Choroid plexus epithelial cell (primary cell): ENCODE data around the gene BCAN.

Experiments
- DNase-seq: peaks from one replicate; pipeline ENCODE4 v3.0.0-alpha.2; 2010; ENCODE audit warnings: low read depth
- H3K4me3 ChIP-seq: 2 replicates; pipeline ENCODE4 v1.5.1; 2011; ENCODE audit warnings: low read depth, mild to moderate bottlenecking, control low read depth, low read length, moderate library complexity
- TF ChIP-seq, protein P1 (sequence below): conservative IDR thresholded peaks from 2 replicates; pipeline ENCODE4 v1.5.1; 2011; ENCODE audit warnings: low read depth, mild to moderate bottlenecking, control low read depth, inconsistent platforms, low read length, moderate library complexity

Gene BCAN, protein sequence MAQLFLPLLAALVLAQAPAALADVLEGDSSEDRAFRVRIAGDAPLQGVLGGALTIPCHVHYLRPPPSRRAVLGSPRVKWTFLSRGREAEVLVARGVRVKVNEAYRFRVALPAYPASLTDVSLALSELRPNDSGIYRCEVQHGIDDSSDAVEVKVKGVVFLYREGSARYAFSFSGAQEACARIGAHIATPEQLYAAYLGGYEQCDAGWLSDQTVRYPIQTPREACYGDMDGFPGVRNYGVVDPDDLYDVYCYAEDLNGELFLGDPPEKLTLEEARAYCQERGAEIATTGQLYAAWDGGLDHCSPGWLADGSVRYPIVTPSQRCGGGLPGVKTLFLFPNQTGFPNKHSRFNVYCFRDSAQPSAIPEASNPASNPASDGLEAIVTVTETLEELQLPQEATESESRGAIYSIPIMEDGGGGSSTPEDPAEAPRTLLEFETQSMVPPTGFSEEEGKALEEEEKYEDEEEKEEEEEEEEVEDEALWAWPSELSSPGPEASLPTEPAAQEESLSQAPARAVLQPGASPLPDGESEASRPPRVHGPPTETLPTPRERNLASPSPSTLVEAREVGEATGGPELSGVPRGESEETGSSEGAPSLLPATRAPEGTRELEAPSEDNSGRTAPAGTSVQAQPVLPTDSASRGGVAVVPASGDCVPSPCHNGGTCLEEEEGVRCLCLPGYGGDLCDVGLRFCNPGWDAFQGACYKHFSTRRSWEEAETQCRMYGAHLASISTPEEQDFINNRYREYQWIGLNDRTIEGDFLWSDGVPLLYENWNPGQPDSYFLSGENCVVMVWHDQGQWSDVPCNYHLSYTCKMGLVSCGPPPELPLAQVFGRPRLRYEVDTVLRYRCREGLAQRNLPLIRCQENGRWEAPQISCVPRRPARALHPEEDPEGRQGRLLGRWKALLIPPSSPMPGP

DNA sequence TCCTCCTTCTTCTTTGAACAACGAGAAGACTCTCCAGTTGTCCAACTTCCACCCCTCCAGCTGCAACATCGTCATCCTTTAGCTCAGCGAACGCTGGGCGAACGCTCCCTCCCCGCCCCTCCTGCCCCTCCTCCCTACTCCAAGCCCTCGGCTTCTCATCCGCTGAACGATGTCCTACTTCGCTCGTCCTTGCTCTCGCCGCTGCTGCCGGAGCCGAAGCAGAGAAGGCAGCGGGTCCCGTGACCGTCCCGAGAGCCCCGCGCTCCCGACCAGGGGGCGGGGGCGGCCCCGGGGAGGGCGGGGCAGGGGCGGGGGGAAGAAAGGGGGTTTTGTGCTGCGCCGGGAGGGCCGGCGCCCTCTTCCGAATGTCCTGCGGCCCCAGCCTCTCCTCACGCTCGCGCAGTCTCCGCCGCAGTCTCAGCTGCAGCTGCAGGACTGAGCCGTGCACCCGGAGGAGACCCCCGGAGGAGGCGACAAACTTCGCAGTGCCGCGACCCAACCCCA, at the start of gene BCAN:
TSS of gene BCAN (plus strand) at position 357 of the 504 bp plus-strand sequence. CDS start 3,938 bp downstream, outside the sequence.
- TF ChIP-seq, protein P1, sequence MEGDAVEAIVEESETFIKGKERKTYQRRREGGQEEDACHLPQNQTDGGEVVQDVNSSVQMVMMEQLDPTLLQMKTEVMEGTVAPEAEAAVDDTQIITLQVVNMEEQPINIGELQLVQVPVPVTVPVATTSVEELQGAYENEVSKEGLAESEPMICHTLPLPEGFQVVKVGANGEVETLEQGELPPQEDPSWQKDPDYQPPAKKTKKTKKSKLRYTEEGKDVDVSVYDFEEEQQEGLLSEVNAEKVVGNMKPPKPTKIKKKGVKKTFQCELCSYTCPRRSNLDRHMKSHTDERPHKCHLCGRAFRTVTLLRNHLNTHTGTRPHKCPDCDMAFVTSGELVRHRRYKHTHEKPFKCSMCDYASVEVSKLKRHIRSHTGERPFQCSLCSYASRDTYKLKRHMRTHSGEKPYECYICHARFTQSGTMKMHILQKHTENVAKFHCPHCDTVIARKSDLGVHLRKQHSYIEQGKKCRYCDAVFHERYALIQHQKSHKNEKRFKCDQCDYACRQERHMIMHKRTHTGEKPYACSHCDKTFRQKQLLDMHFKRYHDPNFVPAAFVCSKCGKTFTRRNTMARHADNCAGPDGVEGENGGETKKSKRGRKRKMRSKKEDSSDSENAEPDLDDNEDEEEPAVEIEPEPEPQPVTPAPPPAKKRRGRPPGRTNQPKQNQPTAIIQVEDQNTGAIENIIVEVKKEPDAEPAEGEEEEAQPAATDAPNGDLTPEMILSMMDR, result no peak
- DNase-seq, result peak; percentile 27
- peak within 1 kb of the TSS; percentile 5 for H3K4me3 ChIP-seq

DNA sequence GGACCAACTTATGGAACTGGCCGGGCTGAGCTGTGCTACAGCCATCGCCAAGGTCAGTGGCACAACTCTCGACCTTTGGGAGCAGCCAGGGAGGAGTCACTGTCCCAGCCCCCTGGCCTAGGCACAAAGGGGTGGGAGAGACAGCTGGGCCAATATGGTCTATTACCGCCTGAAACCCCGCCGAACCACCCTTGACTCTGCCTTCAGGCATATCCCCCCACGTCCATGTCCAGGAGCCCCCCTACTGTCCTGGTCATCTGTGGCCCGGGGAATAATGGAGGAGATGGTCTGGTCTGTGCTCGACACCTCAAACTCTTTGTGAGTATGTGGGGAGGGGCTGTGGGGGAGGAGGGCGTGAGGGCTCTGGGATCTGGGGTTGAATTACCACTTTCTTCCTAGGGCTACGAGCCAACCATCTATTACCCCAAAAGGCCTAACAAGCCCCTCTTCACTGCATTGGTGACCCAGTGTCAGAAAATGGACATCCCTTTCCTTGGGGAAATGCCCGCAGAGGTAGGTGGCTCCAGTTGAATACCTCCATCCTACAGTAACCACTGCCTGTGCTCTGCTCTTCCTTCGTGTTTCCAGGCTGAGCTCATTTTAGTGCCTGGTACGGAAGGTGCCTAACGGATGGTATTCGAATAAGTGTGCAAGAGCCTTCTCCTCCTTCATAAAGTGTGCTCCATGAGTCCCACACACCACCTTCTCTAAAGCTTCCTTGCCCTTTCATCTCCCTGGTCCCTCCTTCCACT, 49.6 kb upstream of the BCAN start:
- peak overlapping the region; percentile 89 for H3K4me3 ChIP-seq
- DNase-seq, result no peak
- TF ChIP-seq, protein P1, result no peak

DNA sequence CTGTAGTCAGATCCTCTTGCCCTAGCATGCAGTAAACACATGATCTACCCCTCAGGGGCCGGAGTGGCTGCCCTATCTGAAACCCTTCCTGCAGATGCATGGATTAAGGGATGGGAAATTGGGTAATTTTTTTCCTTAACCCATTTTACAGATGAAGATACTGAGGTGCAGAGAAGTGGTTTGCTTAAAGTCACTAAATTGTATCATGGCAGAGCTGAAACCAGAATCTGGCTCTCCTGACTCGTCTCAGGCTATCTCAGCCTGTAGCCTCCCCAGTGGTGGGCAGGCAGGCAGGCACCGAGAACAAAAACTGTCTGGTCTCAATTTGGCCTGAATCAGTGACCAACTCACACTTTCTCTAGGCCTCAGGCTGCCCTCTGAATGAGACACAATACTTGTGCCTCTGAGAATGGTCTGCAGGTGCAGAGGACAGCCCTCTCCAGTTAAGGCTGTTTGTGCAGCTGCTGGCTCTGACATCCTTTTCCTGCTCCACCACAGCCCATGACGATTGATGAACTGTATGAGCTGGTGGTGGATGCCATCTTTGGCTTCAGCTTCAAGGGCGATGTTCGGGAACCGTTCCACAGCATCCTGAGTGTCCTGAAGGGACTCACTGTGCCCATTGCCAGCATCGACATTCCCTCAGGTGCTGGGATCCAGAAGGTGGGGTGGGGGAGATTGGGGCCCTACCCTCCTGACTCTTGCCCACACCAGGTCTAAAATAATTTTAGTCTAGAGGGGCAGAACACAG, 48.8 kb upstream of the BCAN start:
- no peak overlapping the region for H3K4me3 ChIP-seq
- no peak for DNase-seq

DNA sequence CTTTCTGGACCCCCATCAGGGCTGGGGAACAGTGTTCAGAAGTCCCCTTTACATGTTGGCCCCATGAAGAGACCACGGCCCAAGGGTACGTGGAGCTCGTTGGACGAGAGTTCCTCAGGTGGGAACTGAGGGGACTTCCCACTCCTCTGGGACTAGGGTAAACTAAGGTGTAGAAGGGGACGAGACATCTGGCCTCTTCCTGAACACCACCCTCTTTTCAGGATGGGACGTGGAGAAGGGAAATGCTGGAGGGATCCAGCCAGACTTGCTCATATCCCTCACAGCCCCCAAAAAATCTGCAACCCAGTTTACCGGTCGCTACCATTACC, 48.3 kb upstream of the BCAN start:
- DNase-seq, result no peak
- TF ChIP-seq, protein P1, result no peak
- H3K4me3 ChIP-seq, result no peak overlapping the region

More for the DNA sequence above, 48.8 kb upstream of the BCAN start:
- TF ChIP-seq, protein P1, result no peak

DNA sequence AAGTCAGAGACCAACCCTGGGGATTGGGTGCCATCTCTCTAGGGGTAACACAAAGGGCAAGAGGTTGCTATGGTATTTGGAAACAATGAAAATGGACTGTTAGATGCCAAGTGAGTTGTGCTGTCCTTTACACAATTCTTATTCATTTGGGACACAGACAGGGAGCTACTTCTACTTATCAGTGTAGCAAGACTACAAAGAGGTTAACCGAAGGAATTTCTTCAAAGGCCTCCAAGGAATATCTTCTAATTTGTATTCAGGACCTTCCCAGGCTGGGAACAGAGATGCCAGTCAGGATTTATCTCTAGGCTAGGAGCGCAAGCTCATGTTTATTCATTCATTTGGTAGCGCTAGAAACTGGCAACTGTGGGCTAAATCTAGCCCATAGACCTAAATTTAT, 47.7 kb upstream of the BCAN start:
- no peak overlapping the region for H3K4me3 ChIP-seq
- no peak for DNase-seq
- TF ChIP-seq, protein P1, result no peak

DNA sequence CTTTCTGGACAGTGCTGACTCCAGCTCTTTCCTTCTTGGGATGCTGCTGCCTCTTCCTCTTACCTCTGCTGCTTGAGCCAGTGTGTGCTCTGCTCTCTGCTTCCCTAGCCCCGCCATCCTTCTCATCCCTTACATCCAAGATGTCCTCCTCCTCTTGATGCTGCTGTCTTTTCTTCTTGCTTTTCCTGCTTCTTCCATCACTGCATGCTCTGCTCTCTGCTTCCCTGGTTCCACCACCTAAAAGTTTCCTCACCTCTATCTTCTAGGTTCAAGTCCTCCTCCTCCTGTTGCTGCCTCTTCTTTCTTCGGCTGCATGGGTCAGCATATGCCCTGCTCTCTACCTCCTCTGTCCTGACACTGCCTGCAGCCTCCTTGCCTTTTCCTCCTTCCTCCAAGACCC, 46.9 kb upstream of the BCAN start:
- H3K4me3 ChIP-seq, result no peak overlapping the region
- TF ChIP-seq, protein P1, result no peak
- no peak for DNase-seq
